Measurements from ENCODE around the gene PIK3C2A. TPM values are rescaled to one million over a fixed set of nuclear protein-coding genes. Genes with fewer than 3 reads are reported as not detected.

Gene PIK3C2A
- total RNA-seq, 1 donor from 2014 or later: 84.9 TPM

DNA sequence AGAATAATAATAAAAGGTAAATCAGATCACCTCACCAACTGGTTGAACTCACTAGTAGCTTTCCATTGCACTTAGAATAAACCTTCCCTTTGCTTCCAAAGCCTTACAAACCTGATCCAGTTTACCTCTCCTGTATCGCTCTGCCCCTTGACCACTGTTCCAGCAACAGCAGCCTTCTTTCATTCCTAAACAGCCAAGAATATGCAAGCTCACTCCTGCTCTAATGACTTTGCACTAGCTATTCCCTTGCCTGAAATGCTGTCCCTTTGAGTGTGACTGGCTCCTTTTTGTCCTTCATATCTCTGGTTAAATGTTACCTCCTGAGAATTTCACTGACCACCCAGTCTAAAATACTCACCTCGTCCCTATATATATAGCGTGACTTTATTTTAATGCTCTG is 9.6 kb upstream of the PIK3C2A start:
- H2AFZ ChIP-seq (ENCODE audit: low read depth, low read length): no peak overlapping the region
- H3K4me1 ChIP-seq (ENCODE audit: insufficient read depth, low read length): no peaks in the 10 kb centered on the region
- peaks cover 4% of the 10 kb centered on the region for H3K4me1 Mint-ChIP-seq (ENCODE audit: low read depth, unreplicated experiment)
- no peaks in the 10 kb centered on the region for H3K9me3 Mint-ChIP-seq (ENCODE audit: unreplicated experiment)
- H3K36me3 ChIP-seq (ENCODE audit: insufficient read depth, low read length): no peaks in the 10 kb centered on the region
- H3K4me2 ChIP-seq (ENCODE audit: low read length): no peak overlapping the region
- H3K27ac Mint-ChIP-seq (ENCODE audit: unreplicated experiment): no peak overlapping the region
- no peaks in the 10 kb centered on the region for H3K27me3 Mint-ChIP-seq (ENCODE audit: low read depth, unreplicated experiment)
- no peak overlapping the region for H3K27ac ChIP-seq (ENCODE audit: low read depth, low read length)
- H3K9ac ChIP-seq (ENCODE audit: low read length): no peak overlapping the region
- no peaks in the 10 kb centered on the region for H3K27me3 ChIP-seq (ENCODE audit: insufficient read depth, low read length)
- H3K9me3 ChIP-seq (ENCODE audit: insufficient read depth, low read depth, low read length): no peaks in the 10 kb centered on the region
- no peak overlapping the region for H3K4me3 Mint-ChIP-seq (ENCODE audit: unreplicated experiment)
- H4K20me1 ChIP-seq (ENCODE audit: insufficient read depth, low read length): no peaks in the 10 kb centered on the region
- no peak overlapping the region for H3K4me3 ChIP-seq (ENCODE audit: insufficient read depth, low read depth, low read length)
- H3K36me3 Mint-ChIP-seq (ENCODE audit: low read depth, unreplicated experiment): no peaks in the 10 kb centered on the region
- TF ChIP-seq, protein P1, sequence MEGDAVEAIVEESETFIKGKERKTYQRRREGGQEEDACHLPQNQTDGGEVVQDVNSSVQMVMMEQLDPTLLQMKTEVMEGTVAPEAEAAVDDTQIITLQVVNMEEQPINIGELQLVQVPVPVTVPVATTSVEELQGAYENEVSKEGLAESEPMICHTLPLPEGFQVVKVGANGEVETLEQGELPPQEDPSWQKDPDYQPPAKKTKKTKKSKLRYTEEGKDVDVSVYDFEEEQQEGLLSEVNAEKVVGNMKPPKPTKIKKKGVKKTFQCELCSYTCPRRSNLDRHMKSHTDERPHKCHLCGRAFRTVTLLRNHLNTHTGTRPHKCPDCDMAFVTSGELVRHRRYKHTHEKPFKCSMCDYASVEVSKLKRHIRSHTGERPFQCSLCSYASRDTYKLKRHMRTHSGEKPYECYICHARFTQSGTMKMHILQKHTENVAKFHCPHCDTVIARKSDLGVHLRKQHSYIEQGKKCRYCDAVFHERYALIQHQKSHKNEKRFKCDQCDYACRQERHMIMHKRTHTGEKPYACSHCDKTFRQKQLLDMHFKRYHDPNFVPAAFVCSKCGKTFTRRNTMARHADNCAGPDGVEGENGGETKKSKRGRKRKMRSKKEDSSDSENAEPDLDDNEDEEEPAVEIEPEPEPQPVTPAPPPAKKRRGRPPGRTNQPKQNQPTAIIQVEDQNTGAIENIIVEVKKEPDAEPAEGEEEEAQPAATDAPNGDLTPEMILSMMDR (IDR thresholded peaks at IDR 0.05; ENCODE audit: insufficient read depth, low read depth, low read length): no peak
- TF ChIP-seq EZH2 (IDR thresholded peaks at IDR 0.05; ENCODE audit: insufficient read depth, low read length): no peak
- DNase-seq (ENCODE audit: low read depth) (no peak), FAIRE-seq (no peak)
- no peaks in the 10 kb centered on the region for H3K79me2 ChIP-seq (ENCODE audit: insufficient read depth, low read length)

DNA sequence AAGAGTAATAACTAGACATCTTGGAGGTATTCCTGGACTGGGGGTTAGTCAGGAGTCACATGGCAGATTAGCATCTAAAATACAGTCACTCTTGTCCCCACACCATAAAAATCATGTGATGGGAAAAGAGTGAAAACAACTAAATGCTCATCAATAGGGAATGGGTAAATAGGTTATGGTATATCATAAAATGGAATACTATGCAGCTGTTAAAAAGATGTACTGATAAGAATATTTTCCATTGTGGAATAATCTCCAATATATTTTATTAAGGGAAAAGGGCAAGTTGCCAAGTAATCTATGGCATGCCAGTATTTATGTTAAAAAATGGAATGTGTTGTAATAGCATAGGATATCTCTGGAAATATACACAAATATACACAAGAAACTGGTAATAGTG is 6.6 kb upstream of the PIK3C2A start:
- no peak for FAIRE-seq
- Histone ChIP-seq H3K27me3 (ENCODE audit: insufficient read depth, low read length) (no peaks in the 10 kb centered on the region), H3K9ac (ENCODE audit: low read length) (no peak overlapping the region), H3K27ac (ENCODE audit: low read depth, low read length) (no peak overlapping the region), H3K36me3 (ENCODE audit: insufficient read depth, low read length) (no peaks in the 10 kb centered on the region), H3K9me3 (ENCODE audit: insufficient read depth, low read depth, low read length) (no peaks in the 10 kb centered on the region), H3K4me2 (ENCODE audit: low read length) (no peak overlapping the region), H4K20me1 (ENCODE audit: insufficient read depth, low read length) (no peaks in the 10 kb centered on the region), H3K4me3 (ENCODE audit: insufficient read depth, low read depth, low read length) (no peak overlapping the region), H2AFZ (ENCODE audit: low read depth, low read length) (no peak overlapping the region), H3K4me1 (ENCODE audit: insufficient read depth, low read length) (peaks cover 4% of the 10 kb centered on the region), H3K79me2 (ENCODE audit: insufficient read depth, low read length) (no peaks in the 10 kb centered on the region)
- TF ChIP-seq, protein P1 (IDR thresholded peaks at IDR 0.05; ENCODE audit: insufficient read depth, low read depth, low read length): no peak
- TF ChIP-seq EZH2 (IDR thresholded peaks at IDR 0.05; ENCODE audit: insufficient read depth, low read length): no peak
- no peak overlapping the region for H3K4me3 Mint-ChIP-seq (ENCODE audit: unreplicated experiment)
- no peak for DNase-seq (ENCODE audit: low read depth)
- H3K27ac Mint-ChIP-seq (ENCODE audit: unreplicated experiment): no peak overlapping the region
- peaks cover under 1% of the 10 kb centered on the region for H3K4me1 Mint-ChIP-seq (ENCODE audit: low read depth, unreplicated experiment)
- no peaks in the 10 kb centered on the region for H3K27me3 Mint-ChIP-seq (ENCODE audit: low read depth, unreplicated experiment)
- no peaks in the 10 kb centered on the region for H3K36me3 Mint-ChIP-seq (ENCODE audit: low read depth, unreplicated experiment)
- H3K9me3 Mint-ChIP-seq (ENCODE audit: unreplicated experiment): no peaks in the 10 kb centered on the region

DNA sequence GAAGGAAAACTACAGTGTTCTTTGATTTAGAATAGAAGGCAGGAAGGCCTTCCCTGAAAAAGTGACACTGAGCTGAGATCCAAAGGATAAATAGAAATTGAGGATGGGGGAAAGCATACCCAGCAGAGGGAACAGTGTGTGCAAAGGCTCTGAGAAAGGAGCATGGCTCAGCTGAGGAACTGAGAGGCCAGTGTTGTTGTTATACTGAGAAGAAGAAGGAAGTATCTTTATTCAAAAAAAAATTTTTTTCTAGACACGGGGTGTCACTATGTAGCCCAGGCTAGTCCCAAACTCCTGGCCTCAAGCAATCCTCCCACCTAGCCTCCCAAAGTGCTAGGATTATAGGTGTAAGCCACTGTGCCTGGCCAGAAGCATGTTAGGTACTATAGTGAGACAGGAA is 3.5 kb upstream of the PIK3C2A start:
- no peaks in the 10 kb centered on the region for H3K27me3 ChIP-seq (ENCODE audit: insufficient read depth, low read length)
- TF ChIP-seq, protein P1 (IDR thresholded peaks at IDR 0.05; ENCODE audit: insufficient read depth, low read depth, low read length): no peak
- no peak for TF ChIP-seq EZH2 (IDR thresholded peaks at IDR 0.05; ENCODE audit: insufficient read depth, low read length)
- Mint-ChIP-seq H3K36me3 (ENCODE audit: low read depth, unreplicated experiment) (no peaks in the 10 kb centered on the region), H3K4me3 (ENCODE audit: unreplicated experiment) (no peak overlapping the region), H3K9me3 (ENCODE audit: unreplicated experiment) (no peaks in the 10 kb centered on the region), H3K27ac (ENCODE audit: unreplicated experiment) (no peak overlapping the region), H3K4me1 (ENCODE audit: low read depth, unreplicated experiment) (peaks cover 3% of the 10 kb centered on the region), H3K27me3 (ENCODE audit: low read depth, unreplicated experiment) (no peaks in the 10 kb centered on the region)
- H2AFZ ChIP-seq (ENCODE audit: low read depth, low read length): no peak overlapping the region
- H3K9me3 ChIP-seq (ENCODE audit: insufficient read depth, low read depth, low read length): no peaks in the 10 kb centered on the region
- H3K27ac ChIP-seq (ENCODE audit: low read depth, low read length): no peak overlapping the region
- FAIRE-seq: no peak
- peaks cover 7% of the 10 kb centered on the region for H4K20me1 ChIP-seq (ENCODE audit: insufficient read depth, low read length)
- no peaks in the 10 kb centered on the region for H3K36me3 ChIP-seq (ENCODE audit: insufficient read depth, low read length)
- no peak overlapping the region for H3K9ac ChIP-seq (ENCODE audit: low read length)
- no peak for DNase-seq (ENCODE audit: low read depth)
- peaks cover 15% of the 10 kb centered on the region for H3K79me2 ChIP-seq (ENCODE audit: insufficient read depth, low read length)
- H3K4me3 ChIP-seq (ENCODE audit: insufficient read depth, low read depth, low read length): no peak overlapping the region
- H3K4me1 ChIP-seq (ENCODE audit: insufficient read depth, low read length): peaks cover 15% of the 10 kb centered on the region
- no peak overlapping the region for H3K4me2 ChIP-seq (ENCODE audit: low read length)
